H1 (cell line): ENCODE measurements around the gene RBM26. TPM values are rescaled to one million over a fixed set of nuclear protein-coding genes. Genes with fewer than 3 reads are reported as not detected.

Experiments
- CTCF ChIA-PET: fragments of 300-600 bp; sonication (Branson Sonifier 250); formaldehyde crosslinking; loops from one replicate; lab custom pipeline; 2021; ENCODE audit not compliant: partially characterized antibody; lab: Charles Lee
- POLR2A ChIA-PET: fragments of 300-600 bp; sonication (Branson Sonifier 250); formaldehyde crosslinking; loops from one replicate; lab custom pipeline; 2021; ENCODE audit warnings: inconsistent platforms; ENCODE audit not compliant: partially characterized antibody; lab: Charles Lee
- DNase-seq, 2 experiments: peaks; one replicate each; pipeline versions ENCODE4 v3.0.0 to v3.0.0-alpha.2; 2010 to 2022; ENCODE audit warnings: low spot score in 2 of 2, low read depth in 1 of 2, mixed read lengths in 1 of 2
- FAIRE-seq: peaks from 2 replicates; lab custom pipeline; 2011; peaks lifted over from hg19 to GRCh38; lab: Jason Lieb, UNC
- H2AFZ ChIP-seq: 2 replicates; pipeline ENCODE4 v1.8.1; 2012; ENCODE audit warnings: low read length, inconsistent platforms
- H2AK5ac ChIP-seq: 2 replicates; pipeline ENCODE4 v1.6.1; 2013; ENCODE audit warnings: low read depth, low read length
- H2BK120ac ChIP-seq: replicated peaks from 2 replicates; pipeline ENCODE3; 2013; ENCODE audit warnings: low read depth, low read length, inconsistent platforms
- H2BK12ac ChIP-seq: 2 replicates; pipeline ENCODE4 v1.6.1; 2013; ENCODE audit warnings: low read depth, low read length
- H2BK15ac ChIP-seq: 2 replicates; pipeline ENCODE4 v1.6.1; 2013; ENCODE audit warnings: low read length
- H2BK20ac ChIP-seq: 2 replicates; pipeline ENCODE4 v1.6.1; 2013; ENCODE audit warnings: low read length
- H2BK5ac ChIP-seq: 2 replicates; pipeline ENCODE4 v1.6.1; 2013; ENCODE audit warnings: low read depth, low read length
- H3K14ac ChIP-seq: 2 replicates; pipeline ENCODE4 v1.6.1; 2013; ENCODE audit warnings: inconsistent platforms; ENCODE audit not compliant: insufficient read length
- H3K18ac ChIP-seq: 2 replicates; pipeline ENCODE4 v1.6.1; 2013; ENCODE audit warnings: low read length; ENCODE audit errors: extremely low read depth
- H3K23ac ChIP-seq: 2 replicates; pipeline ENCODE4 v1.6.1; 2013; ENCODE audit warnings: inconsistent platforms; ENCODE audit not compliant: insufficient read length
- H3K23me2 ChIP-seq: 2 replicates; pipeline ENCODE4 v1.6.1; 2013; ENCODE audit warnings: low read depth, low read length
- H3K27ac ChIP-seq: 2 replicates; pipeline ENCODE4 v1.6.1; 2011; ENCODE audit warnings: low read depth, low read length, inconsistent platforms
- H3K27me3 ChIP-seq, 4 experiments: replicated peaks in 1 of 4; 1 replicate in 1 of 4; 2 replicates in 3 of 4; pipeline versions ENCODE4 v1.6.1 to v1.8.1; 2011 to 2013; ENCODE audit warnings: low read length in 3 of 4, mild to moderate bottlenecking in 3 of 4, inconsistent platforms in 2 of 4, mixed read lengths in 2 of 4, moderate library complexity in 1 of 4; ENCODE audit not compliant: control insufficient read depth in 3 of 4, insufficient read depth in 3 of 4; ENCODE audit errors: extremely low read depth in 1 of 4
- H3K36me3 ChIP-seq, 4 experiments: 2 replicates each; pipeline versions ENCODE4 v1.6.1 to v1.8.1; 2011 to 2013; ENCODE audit warnings: mild to moderate bottlenecking in 4 of 4, low read length in 3 of 4, moderate library complexity in 2 of 4, control low read depth in 1 of 4, inconsistent platforms in 1 of 4; ENCODE audit not compliant: insufficient read depth in 4 of 4, control insufficient read depth in 2 of 4
- H3K4ac ChIP-seq: replicated peaks from 2 replicates; pipeline ENCODE3; 2013; ENCODE audit warnings: low read length, low read depth, mixed read lengths, inconsistent platforms; ENCODE audit not compliant: insufficient read length
- H3K4me1 ChIP-seq, 4 experiments: replicated peaks in 1 of 4; 1 replicate in 1 of 4; 2 replicates in 3 of 4; pipeline versions ENCODE4 v1.6.1 to v1.8.1; 2011 to 2013; ENCODE audit warnings: low read length in 3 of 4, inconsistent platforms in 2 of 4, mixed read lengths in 1 of 4; ENCODE audit not compliant: insufficient read depth in 4 of 4, control insufficient read depth in 3 of 4
- H3K4me2 ChIP-seq, 2 experiments: 2 replicates each; pipeline versions ENCODE4 v1.6.1 to v1.8.1; 2011 to 2013; ENCODE audit warnings: low read depth in 2 of 2, low read length in 2 of 2, control low read depth in 1 of 2, inconsistent platforms in 1 of 2, mild to moderate bottlenecking in 1 of 2; ENCODE audit not compliant: insufficient read depth in 1 of 2
- H3K4me3 ChIP-seq, 4 experiments: fragments of 200-600, 300-600 bp in 1 of 4; sonication (generic), shearing (Covaris generic), sonication (Bioruptor Twin) in 1 of 4; 2 replicates each; pipeline versions ENCODE4 v1.5.1 to v1.8.1; 2011 to 2016; ENCODE audit warnings: low read length in 4 of 4, low read depth in 3 of 4, control low read depth in 2 of 4, inconsistent platforms in 2 of 4, mild to moderate bottlenecking in 2 of 4, mixed read lengths in 1 of 4, moderate library complexity in 1 of 4; ENCODE audit not compliant: insufficient read depth in 2 of 4; ENCODE audit errors: extremely low read depth in 1 of 4
- H3K56ac ChIP-seq: replicated peaks from 2 replicates; pipeline ENCODE3; 2013; ENCODE audit warnings: low read depth, mild to moderate bottlenecking, mixed read lengths, low read length, inconsistent platforms; ENCODE audit not compliant: insufficient read length
- H3K79me1 ChIP-seq: 2 replicates; pipeline ENCODE4 v1.6.1; 2013; ENCODE audit warnings: low read depth, low read length, control low read depth
- H3K79me2 ChIP-seq, 2 experiments: 2 replicates each; pipeline versions ENCODE4 v1.6.1 to v1.8.1; 2012 to 2013; ENCODE audit warnings: low read length in 2 of 2, mild to moderate bottlenecking in 2 of 2, inconsistent platforms in 1 of 2; ENCODE audit not compliant: insufficient read depth in 2 of 2, control insufficient read depth in 1 of 2
- H3K9ac ChIP-seq, 4 experiments: replicated peaks in 1 of 4; 1 replicate in 1 of 4; 2 replicates in 3 of 4; pipeline versions ENCODE4 v1.6.1 to v1.8.1; 2011 to 2013; ENCODE audit warnings: low read depth in 3 of 4, low read length in 3 of 4, control low read depth in 2 of 4, mild to moderate bottlenecking in 2 of 4, moderate library complexity in 2 of 4, inconsistent platforms in 1 of 4; ENCODE audit errors: extremely low read depth in 1 of 4
- H3K9me3 ChIP-seq, 2 experiments: 2 replicates each; pipeline versions ENCODE4 v1.6.1 to v1.8.1; 2012 to 2013; ENCODE audit warnings: mild to moderate bottlenecking in 2 of 2, moderate library complexity in 2 of 2, control low read depth in 1 of 2, inconsistent platforms in 1 of 2, low read depth in 1 of 2, low read length in 1 of 2, mixed read lengths in 1 of 2; ENCODE audit not compliant: insufficient read depth in 2 of 2
- H4K20me1 ChIP-seq, 2 experiments: replicated peaks in 1 of 2; 2 replicates each; pipeline versions ENCODE3 to v1.8.1; 2011 to 2013; ENCODE audit warnings: inconsistent platforms in 2 of 2, low read length in 2 of 2, mild to moderate bottlenecking in 1 of 2; ENCODE audit not compliant: insufficient read depth in 2 of 2, control insufficient read depth in 1 of 2
- H4K5ac ChIP-seq: 2 replicates; pipeline ENCODE4 v1.6.1; 2013; ENCODE audit warnings: low read length, low read depth, mixed read lengths, inconsistent platforms; ENCODE audit not compliant: insufficient read length
- H4K8ac ChIP-seq: 2 replicates; pipeline ENCODE4 v1.8.0; 2013; ENCODE audit warnings: mild to moderate bottlenecking, moderate library complexity, low read length, inconsistent platforms; ENCODE audit not compliant: insufficient read depth; ENCODE audit errors: extremely low read depth
- H4K91ac ChIP-seq: replicated peaks from 2 replicates; pipeline ENCODE3; 2013; ENCODE audit warnings: low read length, mixed read lengths, inconsistent platforms; ENCODE audit not compliant: insufficient read length
- BACH1 ChIP-seq: IDR thresholded peaks from 2 replicates; pipeline ENCODE4 v1.6.1; 2012; ENCODE audit warnings: low read length, improper control_type of control experiment
- CTBP2 ChIP-seq: IDR thresholded peaks from 2 replicates; pipeline ENCODE4 v1.7.0; 2011; ENCODE audit warnings: borderline replicate concordance, mild to moderate bottlenecking, moderate library complexity, mixed read lengths, low read length; ENCODE audit not compliant: insufficient read depth, insufficient read length
- EP300 ChIP-seq, 2 experiments: IDR thresholded peaks; 1 replicate in 1 of 2; 2 replicates in 1 of 2; pipeline ENCODE4 v1.6.1; 2011 to 2012; ENCODE audit warnings: low read depth in 2 of 2, low read length in 2 of 2, mild to moderate bottlenecking in 2 of 2, borderline replicate concordance in 1 of 2, inconsistent platforms in 1 of 2, moderate library complexity in 1 of 2
- GABPA ChIP-seq: IDR thresholded peaks from 2 replicates; pipeline ENCODE4 v1.6.1; 2011; ENCODE audit warnings: mild to moderate bottlenecking, low read length, moderate library complexity, borderline replicate concordance; ENCODE audit not compliant: insufficient read depth
- NANOG ChIP-seq: IDR thresholded peaks from 2 replicates; pipeline ENCODE4 v1.6.1; 2011; ENCODE audit warnings: low read length, low read depth, mild to moderate bottlenecking, inconsistent platforms; ENCODE audit not compliant: insufficient read depth, poor library complexity, severe bottlenecking
- NRF1 ChIP-seq: IDR thresholded peaks from 2 replicates; pipeline ENCODE4 v1.6.1; 2011; ENCODE audit warnings: mild to moderate bottlenecking, low read depth, low read length, improper control_type of control experiment
- POLR2A ChIP-seq, 2 experiments: IDR thresholded peaks; 1 replicate in 1 of 2; 2 replicates in 1 of 2; pipeline ENCODE4 v1.6.1; 2011; ENCODE audit warnings: low read depth in 2 of 2, low read length in 2 of 2, mild to moderate bottlenecking in 2 of 2; ENCODE audit errors: control extremely low read depth in 1 of 2
- RNF2 ChIP-seq: fragments of 200-900, 300-1000 bp; sonication (generic); IDR thresholded peaks from 2 replicates; pipeline ENCODE4 v1.7.1; 2016; ENCODE audit warnings: borderline replicate concordance, low read depth, mild to moderate bottlenecking, antibody characterized with exemption, low read length; ENCODE audit not compliant: poor library complexity, severe bottlenecking; ENCODE audit errors: missing control alignments
- SIRT6 ChIP-seq: IDR thresholded peaks from one replicate; pipeline ENCODE4 v1.7.1; 2012; ENCODE audit warnings: low read length, inconsistent platforms
- SP1 ChIP-seq: IDR thresholded peaks from 2 replicates; pipeline ENCODE4 v1.6.1; 2011; ENCODE audit warnings: low read depth, low read length
- SP2 ChIP-seq: IDR thresholded peaks from 2 replicates; pipeline ENCODE4 v1.6.1; 2012; ENCODE audit warnings: mild to moderate bottlenecking, low read length, inconsistent platforms
- TAF7 ChIP-seq: optimal IDR thresholded peaks from 2 replicates; pipeline ENCODE3; 2011; ENCODE audit warnings: low read depth, mild to moderate bottlenecking, inconsistent platforms, low read length, moderate library complexity, borderline replicate concordance
- USF2 ChIP-seq: IDR thresholded peaks from 2 replicates; pipeline ENCODE4 v1.6.1; 2011; ENCODE audit warnings: low read length, improper control_type of control experiment
- WGBS, 2 experiments: shearing (Covaris generic) in 1 of 2; methylation state at CpG; one replicate each; pipeline versions ENCODE4 v1.1.6 to v1.1.7; 2013 to 2015; ENCODE audit warnings: low lambda C conversion rate in 2 of 2, mixed read lengths in 2 of 2, inconsistent platforms in 1 of 2, low coverage in 1 of 2, missing lambda C conversion rate in 1 of 2; ENCODE audit not compliant: insufficient replicate concordance in 2 of 2, insufficient coverage in 1 of 2, insufficient read length in 1 of 2; ENCODE audit errors: extremely low coverage in 1 of 2, missing lambda C conversion rate in 1 of 2; 5-methylcytosine and 5-hydroxymethylcytosine counted together
- polyA plus RNA-seq, 7 experiments: library from polyadenylated mRNA; depleted of rRNA in 3 of 7; stranded (reverse) in 5 of 7; unstranded in 2 of 7; fragments of >200 nt in 5 of 7; fragments of 200-250 nt in 2 of 7; gene quantifications; 1 replicate in 5 of 7; 2 replicates in 1 of 7; 4 replicates in 1 of 7; pipeline versions ENCODE4 v1.2.1 to v1.2.3, GENCODE V29; 2011 to 2013; ENCODE audit warnings: missing spikeins in 2 of 7, mixed read lengths in 2 of 7
- total RNA-seq: library from RNA; stranded (reverse); fragmentation: NEBNext Ultra II Directional; extraction: Animal tissue kit (Norgen Biotek cat#: 25700); gene quantifications from 2 replicates; pipeline ENCODE4 v1.2.1, GENCODE V29; 2021

Gene RBM26
- total and polyA plus RNA-seq, 2 of the 8 experiments (the other 6 are each of a cell fraction or from before 2014, with no cell fraction given), result 20.3 to 65.5 TPM

GRCh38 chr13:79434556-79434955, 28.5 kb upstream of the RBM26 start:
- H3K4me3 ChIP-seq, result no peak overlapping the region
- no peak overlapping the region for H3K4me2 ChIP-seq
- no peak overlapping the region for H2BK5ac ChIP-seq
- no peak overlapping the region for H4K8ac ChIP-seq
- no peak overlapping the region for H2BK20ac ChIP-seq
- H3K14ac ChIP-seq, result no peak overlapping the region
- H2AFZ ChIP-seq, result no peak overlapping the region
- no peaks in the 10 kb centered on the region; the same call in 1 of the 2 replicates for H3K23me2 ChIP-seq
- H3K9ac ChIP-seq, result no peak overlapping the region
- WGBS, 2 experiments, result 95% methylated on average over 1 of the region's 1 CpG; no CpG with 5 or more reads in 1 of the 2 experiments
- H4K91ac ChIP-seq, result no peak overlapping the region
- no peaks in the 10 kb centered on the region for H3K79me2 ChIP-seq
- H3K27ac ChIP-seq, result no peak overlapping the region
- no peak overlapping the region for H3K56ac ChIP-seq
- no peak overlapping the region for H2BK120ac ChIP-seq
- no peak overlapping the region for H3K4ac ChIP-seq
- H3K27me3 ChIP-seq, result no peaks in the 10 kb centered on the region
- ChIA-PET POLR2A (interaction anchor here (0.7 kb wide), 1 partner anchor 47 kb away, joined by 3 read pairs; no protein-coding TSS in a partner anchor), CTCF (interaction anchor here (3.1 kb wide), 1 partner anchor 11 kb away, joined by 32 read pairs; no protein-coding TSS in a partner anchor)
- no peaks in the 10 kb centered on the region for H3K36me3 ChIP-seq
- H3K4me1 ChIP-seq, result no peaks in the 10 kb centered on the region
- FAIRE-seq (no peak), DNase-seq (no peak)
- H2BK15ac ChIP-seq, result no peak overlapping the region
- no peak overlapping the region for H3K18ac ChIP-seq
- H3K9me3 ChIP-seq, result no peaks in the 10 kb centered on the region
- H4K5ac ChIP-seq, result no peak overlapping the region
- no peak overlapping the region for H3K23ac ChIP-seq
- H4K20me1 ChIP-seq, result no peaks in the 10 kb centered on the region
- no peak overlapping the region for H2BK12ac ChIP-seq
- H2AK5ac ChIP-seq, result no peak overlapping the region
- H3K79me1 ChIP-seq, result no peaks in the 10 kb centered on the region
- TF ChIP-seq TAF7 (no peak), CTBP2 (no peak), BACH1 (no peak), USF2 (no peak), SP1 (no peak), RNF2 (no peak), GABPA (no peak), EP300 (IDR thresholded peaks at IDR 0.05; ENCODE audit: borderline replicate concordance in 1 of 2, low read depth in 2 of 2, low read length in 2 of 2) (no peak), NRF1 (no peak), SP2 (no peak), NANOG (no peak), POLR2A (IDR thresholded peaks at IDR 0.05; ENCODE audit: control extremely low read depth in 1 of 2, low read depth in 2 of 2, low read length in 2 of 2) (no peak), SIRT6 (no peak)
